NCI-H2107 (cell line): ENCODE data around the gene COX7A2.
A peak's percentile ranks its signal among the peaks of the same experiment; 100 is the strongest.

Experiments used
- DNase-seq: peaks from one replicate; lab custom pipeline; 2025; lab: John Stamatoyannopoulos, UW

COX7A2 gene, protein sequence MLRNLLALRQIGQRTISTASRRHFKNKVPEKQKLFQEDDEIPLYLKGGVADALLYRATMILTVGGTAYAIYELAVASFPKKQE

GRCh38 chr6:75243333-75244062 lies at the start of gene COX7A2:
TSS of gene COX7A2 (minus strand) at chr6:75243801. CDS start at chr6:75243734, 67 bp downstream.
- DNase-seq, result peak; percentile 82

- no peak for DNase-seq
Measured at GRCh38 chr6:75292555-75292954, 49.0 kb upstream of the COX7A2 start.

GRCh38 chr6:75291744-75292143 lies 48.1 kb upstream of the COX7A2 start:
- DNase-seq, result no peak

DNA sequence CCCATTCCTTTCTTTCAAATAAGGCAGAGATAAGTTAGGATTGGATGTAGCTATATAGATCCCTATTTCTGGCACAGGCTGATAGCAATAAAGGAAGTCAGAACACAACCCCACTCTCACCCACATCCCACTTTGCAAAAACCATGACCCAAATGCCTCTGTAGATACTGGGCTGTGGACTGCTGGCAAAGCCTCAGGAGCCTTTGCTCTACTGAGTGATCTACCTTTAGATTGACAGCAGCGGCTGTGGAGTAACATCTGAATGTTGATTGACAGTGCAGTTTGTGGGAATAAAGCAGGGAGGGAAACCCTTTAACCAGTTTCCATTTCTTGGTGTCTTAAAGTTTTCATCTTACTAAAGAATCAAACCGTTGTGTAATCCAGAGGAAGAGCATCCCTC lies 47.7 kb upstream of the COX7A2 start:
- no peak for DNase-seq

GRCh38 chr6:75290136-75290945 lies 46.7 kb upstream of the COX7A2 start:
- no peak for DNase-seq

DNA sequence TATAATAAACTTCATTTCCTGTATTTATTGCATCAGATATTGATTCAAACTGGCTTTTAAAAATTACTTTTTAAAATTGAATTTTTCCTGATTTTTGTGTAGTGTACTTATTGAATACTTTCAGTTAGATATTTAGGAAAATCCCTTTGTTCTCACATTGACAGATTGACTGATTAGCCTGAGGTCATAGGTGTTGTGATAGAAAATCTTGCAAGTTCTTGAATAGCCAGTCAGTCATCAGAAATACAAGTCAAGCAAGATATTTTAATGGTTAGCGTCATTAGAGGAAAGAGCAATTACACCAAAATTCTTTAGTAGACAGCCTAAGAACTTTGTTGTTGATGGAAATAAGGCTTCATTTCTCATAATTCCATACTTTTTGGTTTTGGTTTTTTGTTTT lies 44.4 kb upstream of the COX7A2 start:
- no peak for DNase-seq

- DNase-seq, result no peak
Measured at GRCh38 chr6:75287424-75287823, 43.8 kb upstream of the COX7A2 start.

DNA sequence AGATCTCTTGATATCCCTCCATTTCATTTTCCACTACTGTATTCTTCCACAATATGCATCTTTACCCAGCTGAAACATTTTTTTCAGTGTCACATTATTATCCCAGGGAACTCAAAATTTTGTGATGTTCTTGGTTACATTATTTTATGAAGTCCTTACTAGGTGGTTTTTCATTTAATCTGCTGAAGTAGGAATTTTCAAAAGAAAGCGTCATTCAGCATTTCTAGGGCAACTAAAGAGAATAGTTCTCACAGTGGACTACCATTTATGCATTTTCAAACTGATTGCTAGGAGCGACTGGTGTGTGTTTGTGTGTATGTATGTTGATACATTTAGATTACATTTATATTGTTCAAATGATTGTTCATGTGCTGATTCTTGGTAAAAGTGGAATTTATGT lies 43.4 kb upstream of the COX7A2 start:
- DNase-seq, result no peak

DNA sequence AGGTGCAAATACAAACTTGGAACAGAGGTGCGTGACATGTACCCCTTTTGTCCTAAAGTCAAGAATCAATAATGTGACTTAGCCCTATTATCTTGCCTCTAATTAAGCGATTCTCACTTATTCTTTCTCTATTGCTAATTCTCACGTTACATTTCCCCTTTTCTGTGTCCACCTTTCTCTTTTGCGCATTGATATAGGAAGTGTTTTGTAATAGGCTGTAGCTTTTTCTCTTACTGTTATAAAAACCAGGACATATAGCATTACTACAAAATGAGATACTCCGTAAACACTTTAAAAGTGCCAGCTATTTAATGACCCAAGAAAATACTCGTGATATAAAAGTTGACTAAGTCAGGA lies 41.7 kb upstream of the COX7A2 start:
- no peak for DNase-seq

DNA sequence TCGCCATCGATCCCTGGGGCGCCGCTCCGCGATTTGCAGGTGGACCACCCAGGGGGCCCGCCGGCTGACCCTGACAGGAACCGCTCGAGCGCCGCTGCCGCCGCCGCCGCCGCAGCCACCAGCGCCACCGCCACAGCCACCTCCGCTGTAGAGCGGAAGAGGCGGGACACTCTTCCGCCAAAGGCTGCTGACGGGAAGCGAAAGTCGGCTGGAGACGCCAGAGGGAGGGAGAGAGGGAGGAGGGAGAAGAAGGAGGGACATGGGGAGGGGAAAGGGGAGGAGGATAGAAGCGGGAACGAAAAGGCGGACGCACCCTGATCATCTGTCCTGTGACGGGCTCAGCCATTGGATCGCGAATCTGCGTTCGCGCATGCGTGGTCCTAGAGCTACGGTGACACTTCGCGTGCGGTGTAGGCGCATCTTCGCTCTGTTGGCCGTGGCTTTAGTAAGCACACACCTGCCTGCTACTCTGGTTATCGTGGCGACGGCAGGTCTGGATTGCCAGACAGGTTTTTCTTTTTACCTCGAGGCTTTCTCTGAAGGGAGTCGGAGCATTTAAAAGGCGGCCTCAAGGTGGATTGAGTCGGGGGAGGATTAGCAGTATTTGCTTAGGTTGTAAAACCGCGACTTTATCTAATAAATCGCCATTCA lies 41.2 kb upstream of the COX7A2 start, which contains the start of gene TMEM30A:
TSS of gene TMEM30A (minus strand) at position 161 of the 651 bp plus-strand sequence. CDS start at position 7, 154 bp downstream.
- DNase-seq, result peak; percentile 94

DNA sequence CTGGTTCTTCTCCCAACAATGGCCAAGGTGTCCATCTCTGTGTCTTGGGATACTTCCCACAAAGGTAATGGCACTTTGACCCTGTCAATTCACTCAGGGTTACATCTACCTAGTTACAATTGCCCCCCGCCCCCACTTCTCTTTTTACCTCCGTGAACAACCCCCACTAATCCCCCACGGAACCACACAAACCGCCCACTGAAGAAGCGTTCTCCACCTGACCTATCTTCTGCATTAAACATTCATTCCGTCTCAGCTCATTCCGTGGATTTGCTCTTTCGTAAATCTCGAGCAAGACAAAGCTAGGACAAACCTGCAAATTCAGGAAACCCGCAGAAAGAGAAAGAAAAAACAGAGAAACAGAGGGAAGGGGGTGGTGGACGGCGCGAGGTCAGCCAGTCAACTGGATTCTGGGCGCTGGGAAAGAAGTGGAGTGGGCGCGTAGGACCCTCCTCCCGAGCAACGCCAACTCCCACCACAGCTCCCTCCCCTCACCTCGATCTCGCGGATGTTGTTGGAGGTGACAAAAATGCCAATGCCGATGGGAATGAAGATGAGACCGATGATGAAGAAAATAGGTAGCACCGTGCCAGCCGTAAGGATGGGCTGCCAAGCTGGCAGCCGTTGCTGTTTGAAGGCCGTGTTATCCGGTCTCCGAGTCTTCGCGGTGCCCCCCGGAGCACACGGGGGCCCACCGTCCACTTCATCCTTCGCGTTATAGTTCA lies 40.5 kb upstream of the COX7A2 start:
- DNase-seq, result no peak

DNA sequence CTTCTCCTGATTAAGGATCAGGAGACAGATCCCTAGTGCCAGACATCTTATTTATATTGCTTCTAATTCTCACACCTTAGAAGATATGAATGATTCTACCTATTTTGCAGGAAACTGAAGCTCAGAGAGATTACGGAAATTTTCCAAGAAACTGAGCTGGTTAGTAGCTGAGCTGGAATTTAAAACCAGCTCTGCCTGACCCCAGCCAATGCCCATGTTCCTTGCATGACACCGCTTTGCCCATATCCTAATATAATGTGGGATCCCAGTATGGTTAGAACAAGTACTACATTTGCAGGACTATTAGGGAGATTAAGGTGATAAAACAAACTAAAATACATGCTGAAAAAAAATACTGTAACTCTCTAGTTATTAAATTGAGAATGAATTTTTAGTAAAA lies 39.1 kb upstream of the COX7A2 start:
- DNase-seq, result no peak

GRCh38 chr6:75281653-75282052 lies 38.1 kb upstream of the COX7A2 start:
- no peak for DNase-seq

GRCh38 chr6:75280131-75280855 lies 36.7 kb upstream of the COX7A2 start:
- no peak for DNase-seq

DNA sequence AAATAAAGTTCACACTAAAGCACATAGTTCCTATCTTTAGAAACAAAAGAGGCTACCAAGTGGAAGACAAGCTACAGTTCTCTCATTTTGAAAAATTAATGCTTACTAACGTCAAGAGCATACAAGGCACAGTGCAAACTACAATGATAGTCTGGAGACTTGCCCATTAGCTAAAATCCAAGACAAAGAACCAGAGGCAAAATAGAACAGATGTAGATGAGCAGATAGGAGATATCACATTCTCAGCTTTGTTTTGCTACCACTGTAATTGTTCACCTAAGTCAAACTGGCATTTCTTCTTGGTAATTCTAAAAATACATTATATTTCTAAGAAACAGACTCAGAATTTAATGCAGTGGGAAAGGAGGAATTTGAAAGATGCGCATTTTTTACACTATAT lies 35.8 kb upstream of the COX7A2 start:
- DNase-seq, result no peak

DNA sequence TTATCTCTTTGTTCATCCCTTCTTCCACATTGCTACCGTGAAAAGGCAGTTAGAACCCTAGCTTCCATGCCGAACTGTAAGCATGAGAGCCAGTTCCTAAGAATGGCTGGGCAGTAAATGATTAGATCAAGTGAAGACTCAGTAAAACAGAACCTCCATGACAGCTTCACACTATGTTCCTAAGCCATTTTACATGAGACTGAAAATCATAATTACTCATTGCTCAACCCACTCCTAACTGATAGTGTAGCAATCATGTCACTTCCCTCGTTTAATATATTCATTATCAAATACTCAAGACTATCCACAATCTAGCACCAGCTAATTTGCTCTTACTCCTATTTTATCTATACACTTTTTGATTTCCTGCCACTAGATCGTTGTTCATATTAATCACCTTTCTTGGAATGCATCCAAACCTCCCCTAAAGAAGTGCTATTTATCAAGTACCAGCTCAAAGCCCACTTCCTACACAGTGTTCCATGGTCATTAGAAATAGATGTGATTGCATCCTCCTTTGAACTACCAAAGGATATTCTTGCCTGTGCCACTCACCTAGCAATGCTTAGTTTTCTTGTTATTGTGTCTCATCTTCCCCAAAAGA lies 35.0 kb upstream of the COX7A2 start:
- no peak for DNase-seq

GRCh38 chr6:75275067-75275466 lies 31.5 kb upstream of the COX7A2 start:
- DNase-seq, result no peak

- DNase-seq, result no peak
Measured at GRCh38 chr6:75273009-75273408, 29.4 kb upstream of the COX7A2 start.

DNA sequence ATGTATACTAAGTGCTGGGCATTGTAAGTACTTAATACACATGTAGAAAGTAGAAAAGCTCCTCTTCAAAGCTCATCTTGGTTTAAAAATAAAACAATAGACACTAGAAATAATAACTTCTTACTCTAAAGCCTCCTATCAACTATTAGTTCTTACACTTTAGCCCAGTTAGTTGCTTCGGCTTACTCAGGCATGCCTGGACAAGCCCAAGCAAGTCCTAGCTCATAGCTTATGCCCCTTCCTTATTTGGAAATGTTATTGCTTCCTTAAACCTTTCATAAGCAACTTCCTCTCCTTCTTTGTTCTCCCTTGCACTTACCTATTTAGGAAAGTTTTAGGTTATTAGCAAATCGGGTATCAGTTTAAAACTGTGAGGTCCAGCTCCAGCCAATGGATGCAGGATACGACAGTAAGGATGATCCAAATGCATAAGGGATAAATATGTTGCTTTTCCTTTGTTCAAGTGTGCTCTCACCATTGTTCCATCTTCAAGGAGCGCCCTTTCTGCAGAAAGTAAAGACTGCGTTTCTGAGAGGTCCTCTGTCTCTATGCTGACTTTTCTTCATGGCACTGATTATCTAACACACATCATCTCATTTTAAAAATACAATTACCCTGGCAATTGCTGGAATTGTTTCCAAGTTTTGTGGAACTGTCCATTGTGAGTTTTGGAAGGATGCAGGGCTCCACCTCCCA lies 28.7 kb upstream of the COX7A2 start:
- DNase-seq, result no peak

DNA sequence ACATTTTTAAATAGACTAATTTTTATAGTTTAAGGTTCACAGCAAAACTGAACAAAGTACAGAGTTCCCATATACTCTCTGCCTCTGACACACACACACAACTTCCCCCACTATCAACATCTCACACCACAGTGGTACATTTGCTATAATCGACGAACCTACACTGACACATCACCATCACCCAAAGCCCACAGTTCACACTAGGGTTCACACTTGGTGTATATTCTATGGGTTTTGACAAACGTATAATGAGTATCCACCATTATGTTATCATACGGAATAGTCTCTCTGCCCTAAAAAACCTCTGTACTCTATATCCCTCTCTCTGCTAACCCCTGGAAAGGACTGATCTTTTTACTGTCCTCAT lies 25.4 kb upstream of the COX7A2 start:
- no peak for DNase-seq
